ENCODE measurements around the gene CCDC179.

The CCDC179 gene

GRCh38 chr11:22860241-22860640, at the start of gene CCDC179:
Gene CCDC179 (minus strand): TSS chr11:22860474. CDS start chr11:22860421, 53 bp downstream.
- no peak for FAIRE-seq

DNA sequence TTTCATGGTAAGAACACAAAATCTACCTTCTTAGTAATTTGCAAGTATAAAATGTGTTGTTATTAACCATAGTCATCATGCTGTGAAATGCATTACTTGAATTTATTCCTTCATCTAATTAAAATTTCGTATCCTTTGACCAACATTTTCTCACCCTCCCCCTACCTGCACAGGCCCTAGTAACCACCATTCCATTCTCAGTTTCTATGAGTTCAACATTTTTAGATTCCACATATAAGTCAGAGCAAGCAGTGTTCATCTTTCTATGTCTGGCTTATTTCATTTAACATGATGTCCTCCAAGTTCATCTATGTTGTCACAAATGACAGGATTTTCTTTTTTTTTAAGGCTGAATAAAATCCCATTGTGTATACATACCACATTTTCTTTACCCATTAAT, 43.5 kb upstream of the CCDC179 start:
- FAIRE-seq, result no peak

GRCh38 chr11:22901603-22902002, 41.3 kb upstream of the CCDC179 start:
- no peak for FAIRE-seq

DNA sequence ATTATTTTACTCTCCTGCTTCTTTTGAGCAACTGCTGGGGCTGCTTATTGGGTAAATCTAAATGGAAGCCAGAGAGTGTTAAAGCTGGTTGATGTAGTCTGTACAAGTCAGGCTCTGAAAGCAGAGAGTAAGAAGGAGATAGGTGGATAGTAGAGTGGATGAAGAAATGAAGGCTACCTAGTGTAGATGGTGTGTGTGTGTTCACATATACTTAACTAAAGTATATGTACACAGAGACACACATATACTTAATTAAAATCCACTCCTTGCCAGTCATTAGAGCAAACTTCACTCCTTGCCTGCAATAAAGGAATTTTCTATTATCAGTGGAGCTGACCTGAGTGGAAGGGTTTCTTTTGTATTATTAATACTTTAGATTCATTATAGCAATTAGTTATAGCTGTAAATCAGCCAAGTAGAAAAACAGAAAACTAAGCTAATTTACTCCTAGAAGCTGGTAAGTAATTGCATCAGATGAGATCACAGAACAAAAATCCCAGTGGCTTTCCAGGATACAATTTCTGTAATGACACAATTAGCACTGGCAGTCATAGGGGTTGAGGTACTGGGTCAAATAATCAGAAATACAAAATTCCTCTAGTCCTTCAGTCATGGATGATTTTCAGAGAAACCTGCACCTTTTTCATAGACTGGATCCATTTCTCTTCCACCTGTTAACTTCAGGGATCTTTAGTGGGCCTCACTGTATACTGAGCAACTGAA, 40.7 kb upstream of the CCDC179 start:
- FAIRE-seq, result no peak

DNA sequence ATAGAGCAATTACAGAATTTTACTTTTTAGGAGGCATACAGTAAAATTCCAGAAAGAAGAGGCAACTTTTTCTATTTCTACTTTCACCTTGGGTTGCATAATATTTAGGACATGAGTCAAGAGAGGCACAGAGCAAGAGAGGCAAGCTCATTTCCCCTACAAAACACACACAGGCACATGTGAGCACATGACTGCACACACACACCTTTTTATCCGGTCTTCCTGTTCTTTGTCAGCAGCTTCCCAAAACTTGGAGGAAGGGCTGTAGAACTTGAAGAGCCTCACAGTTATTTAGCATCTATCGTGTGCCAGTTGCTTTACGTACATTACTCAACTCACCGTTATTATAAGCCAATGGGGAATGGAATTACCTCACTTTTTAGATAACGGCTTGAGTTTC, 37.8 kb upstream of the CCDC179 start:
- FAIRE-seq, result no peak

DNA sequence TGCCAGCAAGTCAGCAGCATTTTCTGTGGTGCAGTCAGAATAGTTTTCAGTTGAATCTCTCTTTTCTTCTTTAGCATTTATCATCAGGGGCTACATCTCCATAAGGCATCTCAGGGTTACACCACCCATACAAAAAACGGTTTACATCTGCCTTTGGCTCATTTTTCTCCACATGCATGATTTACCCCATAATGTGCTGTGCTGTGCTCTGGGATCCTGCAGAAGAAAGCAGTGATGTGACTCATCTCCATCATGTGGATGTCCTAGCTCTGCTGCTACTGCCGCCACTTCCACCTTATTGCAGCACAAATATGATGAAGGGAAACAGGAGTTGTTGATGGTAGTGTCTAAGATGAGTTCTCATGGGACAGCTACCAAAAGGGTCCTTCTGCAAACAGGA, 30.0 kb upstream of the CCDC179 start:
- no peak for FAIRE-seq

DNA sequence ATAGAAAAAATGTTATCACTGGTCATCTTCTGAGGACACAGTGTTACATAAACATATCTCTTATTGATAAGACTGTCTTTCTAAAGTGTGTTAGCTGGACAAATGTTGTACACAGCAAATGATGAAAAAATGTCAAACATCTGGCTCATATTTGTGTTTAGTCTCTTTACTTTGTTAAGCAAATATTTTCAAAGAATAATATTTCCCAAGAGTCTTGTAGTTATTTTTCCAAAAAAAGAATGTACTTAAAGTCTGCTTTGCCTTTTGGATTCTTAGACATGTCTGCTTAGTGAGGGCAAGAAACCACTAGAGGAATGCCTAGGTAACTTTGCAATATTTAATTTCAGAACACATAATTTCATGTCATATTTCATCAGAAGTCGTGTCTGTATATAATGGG, 23.9 kb upstream of the CCDC179 start:
- no peak for FAIRE-seq

GRCh38 chr11:22879630-22880029, 19.4 kb upstream of the CCDC179 start:
- FAIRE-seq, result no peak

DNA sequence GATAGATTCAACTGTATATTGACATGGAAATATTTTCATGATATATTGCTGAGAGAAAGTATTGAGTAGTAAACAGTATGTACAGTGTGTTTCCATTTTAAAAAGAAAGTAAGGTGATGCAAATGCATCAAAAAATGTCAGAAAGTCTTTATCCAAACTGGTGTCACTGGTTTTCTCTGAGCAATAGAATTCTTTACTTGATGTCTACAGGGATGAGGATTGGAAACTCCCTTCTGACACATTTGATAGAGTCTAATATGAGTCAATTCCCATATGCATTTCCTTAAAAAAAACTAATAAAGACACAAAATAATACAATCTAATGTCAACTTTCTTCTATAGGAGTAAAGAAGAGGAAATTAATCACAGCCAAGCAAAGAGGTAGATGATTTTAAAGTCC, 18.3 kb upstream of the CCDC179 start:
- no peak for FAIRE-seq

- no peak for FAIRE-seq
These were observed 17.8 kb upstream of the CCDC179 start for GRCh38 chr11:22878039-22878438.

- peak; percentile 99 for FAIRE-seq
These were observed 15.7 kb upstream of the CCDC179 start for GRCh38 chr11:22875869-22876473.

DNA sequence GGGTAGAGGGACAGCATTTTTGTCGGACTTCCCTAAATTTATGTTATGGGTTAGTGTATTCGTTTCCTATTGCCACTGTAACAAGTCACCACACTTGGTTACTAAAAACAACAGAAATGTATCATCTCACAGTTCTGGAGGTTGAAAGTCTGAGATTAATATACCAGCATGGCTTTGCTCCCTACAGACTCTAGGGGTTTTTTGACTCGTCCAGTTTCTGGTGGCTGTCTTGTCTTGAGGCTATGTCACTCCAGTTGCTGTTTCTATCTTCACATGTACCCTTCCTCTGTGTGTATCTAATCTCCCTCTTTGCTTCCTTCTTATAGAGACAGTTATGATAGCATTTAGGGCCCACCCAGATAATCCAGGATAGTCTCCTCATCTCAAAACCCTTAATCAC, 9.1 kb upstream of the CCDC179 start:
- no peak for FAIRE-seq

DNA sequence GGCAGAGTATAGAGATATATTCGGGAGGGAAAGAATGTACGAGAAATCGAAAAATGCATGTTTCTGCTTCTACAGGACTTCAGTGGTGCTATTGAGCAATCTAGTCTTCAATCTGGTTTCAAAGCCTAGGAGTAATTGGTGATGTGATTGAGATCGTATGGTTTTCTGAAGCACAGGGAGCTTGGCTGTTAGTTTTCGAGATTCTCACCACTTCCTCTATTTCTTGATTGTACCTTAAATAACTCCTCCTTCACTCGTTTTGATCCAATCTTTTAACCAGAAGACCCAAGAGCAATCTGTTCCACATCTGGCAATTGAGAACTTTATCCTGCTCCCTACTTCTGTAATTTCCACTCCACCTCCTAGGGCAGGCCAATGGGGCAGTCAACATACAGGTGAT, 518 bp downstream of the CCDC179 start:
- no peak for FAIRE-seq

- FAIRE-seq, result no peak
These were observed 8.8 kb downstream of the CCDC179 start for GRCh38 chr11:22851477-22851876.

GRCh38 chr11:22846726-22847125, 13.5 kb downstream of the CCDC179 start:
- peak; percentile 65 for FAIRE-seq

DNA sequence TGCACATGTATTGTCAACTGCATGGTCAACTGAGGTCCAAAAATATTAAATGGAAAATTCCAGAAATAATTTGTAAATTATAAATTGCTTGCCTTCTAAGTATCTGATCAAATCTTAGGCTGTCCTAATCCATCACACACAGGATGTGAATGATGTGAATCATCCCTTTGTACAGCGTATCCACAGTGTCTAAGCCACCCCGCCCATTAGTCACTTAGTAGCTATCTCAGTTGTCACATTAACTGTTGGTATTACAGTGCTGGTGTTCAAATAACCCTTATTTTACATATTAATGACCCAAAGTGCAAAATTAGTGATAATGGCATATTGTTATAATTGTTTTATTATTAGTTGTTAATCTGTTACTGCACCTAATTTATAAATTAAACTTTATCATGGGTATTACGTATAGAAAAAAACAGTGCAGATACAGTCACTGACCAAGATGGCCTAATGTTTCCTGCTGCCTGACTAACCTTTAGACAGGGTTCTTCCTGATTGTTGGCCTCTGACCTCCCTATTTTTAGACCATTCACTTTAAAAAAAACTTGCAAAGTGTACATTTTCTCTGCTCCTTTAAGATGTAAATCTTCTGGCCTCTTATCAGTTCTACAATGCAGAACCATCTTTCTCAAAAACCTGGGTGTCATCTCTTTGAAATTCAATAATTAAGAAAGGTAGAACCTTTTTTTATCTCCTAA, 27.8 kb downstream of the CCDC179 start:
- no peak for FAIRE-seq

GRCh38 chr11:22830082-22830414, 30.2 kb downstream of the CCDC179 start:
- peak; percentile 96 for FAIRE-seq

GRCh38 chr11:22829231-22830081, 30.8 kb downstream of the CCDC179 start, which contains the start of gene SVIP:
Gene SVIP (minus strand): TSS chr11:22829801. CDS start chr11:22829748, 53 bp downstream.
- no peak for FAIRE-seq

GRCh38 chr11:22828373-22828772, 31.9 kb downstream of the CCDC179 start:
- no peak for FAIRE-seq

DNA sequence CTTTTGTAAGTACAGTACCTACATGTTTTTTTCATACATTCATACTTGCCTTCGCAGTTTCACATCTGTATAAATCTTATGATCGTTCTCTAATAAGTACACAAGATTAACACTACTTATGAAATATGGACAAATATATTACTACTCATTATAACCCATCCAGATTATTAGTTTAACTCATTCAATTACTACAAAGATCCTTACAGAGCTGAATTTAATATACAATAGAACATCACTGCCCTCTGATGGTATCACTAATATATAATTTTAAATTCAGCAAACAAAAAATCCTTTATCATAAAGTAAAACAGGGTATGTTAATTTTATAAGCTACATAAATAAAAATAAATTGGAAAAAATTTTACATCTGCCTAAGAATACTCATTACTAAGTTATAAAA, 38.1 kb downstream of the CCDC179 start:
- FAIRE-seq, result peak; percentile 24

DNA sequence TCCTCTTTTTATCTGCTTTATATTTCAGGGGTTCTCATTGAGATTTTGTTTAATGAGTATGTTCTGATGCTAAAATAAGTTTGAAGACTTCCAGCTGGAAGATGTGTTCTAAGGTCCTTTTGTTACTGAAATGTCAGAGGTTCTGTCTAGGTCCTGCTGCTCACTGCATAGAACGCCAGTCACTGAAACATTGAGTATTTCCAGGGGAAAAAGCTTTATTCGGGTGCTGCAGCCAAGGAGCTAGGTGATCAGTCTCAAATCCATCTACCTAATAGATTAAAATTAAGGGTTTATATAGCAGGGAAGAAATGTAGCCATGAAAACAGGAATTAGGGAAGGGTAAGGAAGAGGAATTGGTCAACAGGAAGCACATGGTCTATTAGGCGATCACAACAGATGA, 50.4 kb downstream of the CCDC179 start:
- FAIRE-seq, result no peak

- no peak for FAIRE-seq
These were observed 51.6 kb downstream of the CCDC179 start for GRCh38 chr11:22808571-22809197.

Measured in islet of Langerhans (tissue), 1 donor.